Measurements from ENCODE around the gene GALNT14.

- TF ChIP-seq POLR2A (IDR thresholded peaks at IDR 0.05; ENCODE audit: low read length) (no peak), GATA1 (IDR thresholded peaks at IDR 0.05; ENCODE audit: low read depth, low read length) (no peak)
Observed at GRCh38 chr2:31140151-31140550, 1.9 kb upstream of the GALNT14 start.

Data from erythroblast (primary cell).